DMS53 treated with DMSO at 0.1 percent for 48 hours (cell line): ENCODE measurements around the gene EIF4EBP2.

Experiments used
- DNase-seq: peaks from one replicate; lab custom pipeline; 2025; ENCODE audit not compliant: unreplicated experiment; lab: John Stamatoyannopoulos, UW

The EIF4EBP2 gene

DNA sequence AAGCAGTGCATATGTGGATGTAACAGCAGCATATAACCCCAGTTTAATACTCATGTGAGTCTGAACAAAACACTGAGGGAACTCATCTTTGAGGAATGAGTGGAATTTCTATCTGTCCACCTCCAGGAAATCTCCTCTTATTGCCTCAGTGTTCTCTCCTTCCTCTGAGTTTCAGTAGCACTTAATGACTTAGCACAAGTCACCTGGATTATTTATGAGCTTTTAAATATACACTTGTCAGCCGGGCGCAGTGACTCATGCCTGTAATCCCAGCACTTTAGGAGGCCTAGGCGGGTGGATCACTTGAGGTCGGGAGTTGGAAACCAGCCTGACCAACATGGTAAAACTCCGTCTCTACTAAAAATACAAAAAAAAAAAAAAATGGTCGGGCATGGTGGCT is 25.8 kb upstream of the EIF4EBP2 start:
- DNase-seq, result peak; percentile 54

- DNase-seq, result no peak
Measured at GRCh38 chr10:70379581-70380176, 24.3 kb upstream of the EIF4EBP2 start.

- DNase-seq, result no peak
Measured at GRCh38 chr10:70380350-70381135, 23.4 kb upstream of the EIF4EBP2 start.

DNA sequence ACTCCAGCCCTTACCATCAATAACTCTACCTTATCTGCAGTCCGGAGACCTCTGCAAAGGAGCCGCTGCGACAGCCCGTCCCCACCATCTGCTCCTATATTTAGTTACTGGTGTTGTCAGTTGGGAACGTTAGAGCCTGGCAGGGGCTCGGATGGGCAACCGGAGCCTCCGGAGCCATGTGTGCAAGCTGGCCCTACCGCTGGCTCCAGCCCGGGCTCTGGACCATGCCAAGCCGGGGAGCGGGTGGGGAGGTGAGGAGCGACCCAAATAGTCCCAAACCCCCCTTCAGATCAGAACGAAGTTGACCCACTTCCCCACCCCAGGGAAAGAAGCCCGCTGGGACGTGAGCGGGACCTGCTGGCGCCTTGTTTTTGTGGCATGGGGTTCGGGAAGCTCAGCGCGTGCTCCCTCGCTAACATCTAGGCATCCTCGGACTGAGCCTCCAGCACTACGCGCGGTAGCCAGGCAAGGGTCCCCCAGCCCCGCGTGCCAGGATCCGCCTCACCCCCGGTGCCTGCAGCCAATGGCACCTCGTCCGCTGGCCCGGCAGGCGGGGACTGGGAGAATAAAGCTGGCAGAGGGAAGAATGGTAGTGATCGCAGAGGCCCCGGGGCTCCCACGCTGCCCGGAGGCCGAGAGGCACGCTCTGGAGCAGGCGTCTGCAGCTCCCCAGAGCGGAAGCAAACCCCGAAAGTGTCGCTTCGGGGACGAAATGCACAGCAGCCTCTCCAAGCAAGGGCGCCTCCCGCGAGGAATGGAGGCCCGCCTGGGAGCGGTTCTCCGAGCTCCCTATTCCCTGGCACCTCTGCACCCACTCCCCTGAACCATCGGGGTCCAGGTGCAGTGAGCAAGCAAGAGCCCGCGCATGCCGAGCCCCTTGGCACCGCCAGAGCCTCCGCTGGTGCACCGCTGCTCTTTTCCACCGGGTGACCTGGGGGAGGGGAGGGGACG is 22.2 kb upstream of the EIF4EBP2 start:
- peak; percentile 42 for DNase-seq

DNA sequence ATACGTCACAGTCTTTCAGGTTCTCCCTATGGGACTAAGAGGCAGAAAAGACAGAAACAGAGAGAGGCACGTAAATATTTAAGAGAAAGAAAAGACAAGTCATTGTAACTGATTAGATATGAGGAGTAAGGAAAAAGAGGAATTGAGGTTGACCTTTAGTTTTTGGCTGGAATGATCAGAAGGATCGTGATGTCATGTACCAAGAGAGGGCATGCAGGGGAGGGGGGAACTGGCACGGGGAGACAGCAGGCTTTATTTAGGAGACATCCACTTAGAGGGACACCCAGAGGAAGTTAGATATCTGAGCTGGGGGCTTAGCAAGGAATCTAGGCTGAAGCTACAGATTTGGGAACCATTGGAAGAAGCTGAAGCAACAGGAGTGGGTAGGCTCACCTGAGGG is 12.3 kb upstream of the EIF4EBP2 start:
- no peak for DNase-seq

- DNase-seq, result no peak
Measured at GRCh38 chr10:70396140-70396539, 7.8 kb upstream of the EIF4EBP2 start.

- no peak for DNase-seq
Measured at GRCh38 chr10:70399177-70399576, 4.8 kb upstream of the EIF4EBP2 start.

- DNase-seq, result no peak
Measured at GRCh38 chr10:70403483-70404035, 386 bp upstream of the EIF4EBP2 start.

- no peak for DNase-seq
Measured at GRCh38 chr10:70404787-70405036, 767 bp downstream of the EIF4EBP2 start.

DNA sequence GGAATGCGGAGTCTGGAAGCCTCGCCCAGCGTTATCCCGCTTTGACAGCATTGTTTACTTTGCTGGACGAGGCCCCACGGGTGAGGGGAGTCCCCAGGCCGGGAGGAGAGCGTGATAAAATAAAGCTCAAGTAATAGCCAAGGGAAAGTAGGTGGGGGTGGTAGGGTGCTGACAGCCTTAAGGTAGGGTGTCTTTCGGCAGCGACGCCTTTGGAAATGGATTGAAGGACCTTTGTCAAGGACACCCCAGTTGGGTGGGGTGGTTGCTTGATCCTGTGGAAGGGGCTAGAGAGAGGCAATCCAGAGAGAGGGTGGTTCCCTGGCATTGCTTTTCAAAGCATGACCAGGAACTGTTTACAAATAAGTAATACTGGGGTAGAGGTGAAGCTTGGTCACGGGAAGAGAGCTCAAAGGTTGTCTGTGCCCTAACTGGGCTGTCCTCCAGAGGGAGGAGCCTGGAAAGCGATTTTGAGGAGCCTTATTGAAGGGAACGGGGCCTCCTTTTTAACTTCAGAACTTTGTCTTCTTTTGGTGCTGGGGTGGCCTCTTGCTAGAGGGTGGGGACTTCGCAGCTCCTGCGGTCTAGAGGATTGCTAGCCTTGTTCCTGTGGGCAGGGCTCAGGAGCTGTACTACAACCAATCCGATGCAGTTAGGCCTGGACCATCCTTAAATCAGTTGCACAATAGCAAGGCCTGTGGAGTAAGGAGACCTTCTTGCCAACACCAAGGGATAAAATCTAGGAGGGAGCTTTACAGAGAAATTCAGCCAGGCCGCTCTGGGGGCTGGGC is 1.3 kb downstream of the EIF4EBP2 start:
- DNase-seq, result no peak

DNA sequence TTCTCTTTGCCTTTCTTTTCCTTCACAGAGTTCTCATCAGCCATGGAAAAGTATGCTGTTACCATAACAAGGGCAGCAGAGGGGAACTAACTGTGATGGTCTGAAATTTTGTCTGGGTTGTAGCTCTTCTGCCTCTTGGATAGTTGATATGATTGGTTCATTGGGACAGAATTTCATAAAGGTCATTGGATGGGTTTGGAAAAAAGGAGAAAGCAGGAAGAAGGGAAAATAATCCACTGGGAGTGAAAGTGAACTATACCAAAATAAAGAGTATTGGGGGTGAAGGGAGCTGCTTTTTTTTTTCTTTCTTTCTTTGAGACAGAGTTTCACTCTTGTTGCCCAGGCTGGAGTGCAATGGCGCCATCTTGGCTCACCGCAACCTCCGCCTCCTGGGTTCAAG is 5.8 kb downstream of the EIF4EBP2 start:
- no peak for DNase-seq

DNA sequence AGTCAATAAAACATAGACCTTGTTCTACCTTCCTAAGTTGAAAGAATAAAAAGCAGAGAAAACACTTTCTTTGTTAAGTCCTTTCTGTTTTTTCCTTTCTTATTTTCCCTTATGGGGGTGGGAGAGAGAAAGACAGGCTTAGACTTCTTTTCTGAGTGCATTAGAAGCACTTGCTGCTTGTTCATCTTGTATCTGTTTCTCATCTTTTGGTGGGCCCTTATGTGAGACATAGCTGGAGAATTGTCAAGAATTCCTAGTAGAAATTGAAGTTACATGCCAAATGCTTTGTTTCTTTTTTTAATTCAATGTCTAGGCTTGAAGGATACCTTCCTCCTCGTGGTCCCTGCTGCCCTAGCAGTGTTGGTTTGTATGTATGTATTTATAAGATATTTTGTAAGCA is 6.7 kb downstream of the EIF4EBP2 start:
- no peak for DNase-seq

DNA sequence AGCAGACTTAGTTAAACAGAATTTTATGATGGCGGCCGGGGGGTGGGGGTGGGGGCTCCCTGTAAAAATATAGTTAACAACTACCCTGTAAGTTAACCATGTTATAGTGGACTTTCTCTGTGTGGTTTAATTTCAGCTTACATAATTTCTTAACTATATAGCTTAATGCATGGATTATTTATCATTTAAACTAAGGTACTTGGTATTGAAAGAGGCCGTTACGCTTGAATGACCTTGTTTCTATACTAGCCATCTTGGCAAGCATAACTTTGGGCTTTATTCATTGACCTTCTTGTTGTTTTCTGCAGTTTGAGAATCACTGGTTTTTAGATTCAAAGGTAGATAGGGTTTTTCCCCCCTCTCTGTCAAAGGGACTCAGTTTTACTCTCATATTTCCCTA is 8.4 kb downstream of the EIF4EBP2 start:
- no peak for DNase-seq

- no peak for DNase-seq
Measured at GRCh38 chr10:70417568-70417967, 13.6 kb downstream of the EIF4EBP2 start.

- no peak for DNase-seq
Measured at GRCh38 chr10:70418229-70418628, 14.3 kb downstream of the EIF4EBP2 start.

DNA sequence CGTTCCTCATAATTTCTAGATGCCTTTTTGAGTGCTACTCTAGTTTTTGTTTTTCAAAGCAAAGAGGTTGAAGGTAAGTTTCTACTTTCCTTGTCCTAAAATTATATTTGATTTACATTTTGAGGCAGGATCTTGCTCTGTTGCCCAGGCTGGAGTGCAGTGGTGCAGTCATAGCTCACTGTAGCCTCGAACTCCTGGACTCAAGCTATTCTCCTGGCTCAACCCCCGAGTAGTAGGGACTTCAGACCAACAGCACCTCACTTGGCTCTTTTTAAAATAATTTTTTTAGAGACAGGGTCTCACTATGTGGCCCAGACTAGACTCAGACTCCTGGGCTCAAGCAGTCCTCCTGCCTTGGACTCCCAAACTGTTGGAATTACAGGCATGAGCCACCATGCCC is 14.8 kb downstream of the EIF4EBP2 start:
- DNase-seq, result no peak

GRCh38 chr10:70424320-70424719 is 20.4 kb downstream of the EIF4EBP2 start:
- no peak for DNase-seq

GRCh38 chr10:70425096-70425495 is 21.2 kb downstream of the EIF4EBP2 start:
- no peak for DNase-seq

DNA sequence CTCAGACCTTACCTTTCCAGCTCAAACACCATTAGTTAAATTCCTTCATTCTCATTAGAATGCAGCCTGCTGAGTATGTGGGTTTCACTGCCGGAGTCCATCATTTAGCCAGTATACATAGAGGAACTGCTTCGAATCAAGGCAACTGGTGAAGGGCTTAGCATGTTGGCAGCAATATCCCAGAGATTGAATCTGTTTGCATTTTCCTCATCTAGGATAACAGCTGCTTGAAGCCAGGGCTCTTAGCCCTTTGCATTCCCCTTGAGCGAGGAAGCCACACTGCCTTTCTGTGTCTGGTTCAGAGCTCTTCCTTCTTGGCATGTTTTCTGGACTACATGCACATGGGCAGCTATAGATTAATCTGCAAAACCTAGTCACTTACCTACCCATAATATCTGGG is 22.9 kb downstream of the EIF4EBP2 start:
- no peak for DNase-seq

- no peak for DNase-seq
Measured at GRCh38 chr10:70430493-70431445, 26.8 kb downstream of the EIF4EBP2 start.
